ELF-1 (cell line): ENCODE results near the gene USP38.
"Not testable (repeated sequence)": the region's sequence is repeated elsewhere in the genome, so short reads cannot be mapped to it uniquely, and the experiment has no call there.

Source experiments
- DNase-seq: peaks from one replicate; pipeline ENCODE4 v3.0.0-alpha.2; 2016; ENCODE audit warnings: low read depth, low spot score

USP38 gene

GRCh38 chr4:143212566-143212965 is 27.8 kb downstream of the USP38 start:
- no peak for DNase-seq

GRCh38 chr4:143215873-143216272 is 31.2 kb downstream of the USP38 start:
- DNase-seq = no peak

GRCh38 chr4:143224255-143224654 is 39.5 kb downstream of the USP38 start:
- no peak for DNase-seq

GRCh38 chr4:143225167-143225566 is 40.5 kb downstream of the USP38 start:
- DNase-seq = no peak

GRCh38 chr4:143230683-143231082 is 46.0 kb downstream of the USP38 start:
- no peak for DNase-seq

GRCh38 chr4:143232277-143232676 is 47.6 kb downstream of the USP38 start:
- DNase-seq = peak; percentile 10

- DNase-seq = no peak
Observed at GRCh38 chr4:143234153-143234552, 49.4 kb downstream of the USP38 start.

GRCh38 chr4:143237195-143237594 is 52.5 kb downstream of the USP38 start:
- DNase-seq = not testable (repeated sequence)

- no peak for DNase-seq
Observed at GRCh38 chr4:143240939-143241679, 56.4 kb downstream of the USP38 start.

GRCh38 chr4:143241892-143242291 is 57.2 kb downstream of the USP38 start:
- DNase-seq = no peak

GRCh38 chr4:143243041-143243440 is 58.3 kb downstream of the USP38 start:
- DNase-seq = no peak

GRCh38 chr4:143246977-143247376 is 62.3 kb downstream of the USP38 start:
- DNase-seq = no peak

GRCh38 chr4:143247866-143248265 is 63.1 kb downstream of the USP38 start:
- DNase-seq = no peak

- no peak for DNase-seq
Observed at GRCh38 chr4:143248827-143249226, 64.1 kb downstream of the USP38 start.

- no peak for DNase-seq
Observed at GRCh38 chr4:143250617-143251016, 65.9 kb downstream of the USP38 start.

GRCh38 chr4:143251348-143251747 is 66.6 kb downstream of the USP38 start:
- DNase-seq = no peak

GRCh38 chr4:143251779-143252178 is 67.1 kb downstream of the USP38 start:
- no peak for DNase-seq

- DNase-seq = no peak
Observed at GRCh38 chr4:143252478-143252877, 67.8 kb downstream of the USP38 start.

- DNase-seq = no peak
Observed at GRCh38 chr4:143253166-143253565, 68.4 kb downstream of the USP38 start.

- DNase-seq = peak; percentile 28
Observed at GRCh38 chr4:143254491-143255226, 69.9 kb downstream of the USP38 start.

GRCh38 chr4:143256456-143256855 is 71.7 kb downstream of the USP38 start:
- no peak for DNase-seq

- no peak for DNase-seq
Observed at GRCh38 chr4:143257356-143257755, 72.6 kb downstream of the USP38 start.

GRCh38 chr4:143260750-143261149 is 76.0 kb downstream of the USP38 start:
- DNase-seq = no peak
